Glomerular visceral epithelial cell (primary cell): ENCODE measurements around the gene SND1.

Experiments used
- DNase-seq: peaks from one replicate; pipeline ENCODE4 v3.0.0-alpha.2; 2016; ENCODE audit errors: extremely low spot score

Gene SND1

GRCh38 chr7:128069373-128070364 is 417.7 kb downstream of the SND1 start:
- DNase-seq, result no peak

- no peak for DNase-seq
These were observed 419.4 kb downstream of the SND1 start for GRCh38 chr7:128071376-128071775.

GRCh38 chr7:128071801-128072200 is 419.8 kb downstream of the SND1 start:
- DNase-seq, result no peak

GRCh38 chr7:128073671-128074310 is 421.8 kb downstream of the SND1 start:
- DNase-seq, result no peak

- DNase-seq, result no peak
These were observed 422.3 kb downstream of the SND1 start for GRCh38 chr7:128074336-128074735.

GRCh38 chr7:128074736-128075135 is 422.7 kb downstream of the SND1 start:
- no peak for DNase-seq

- no peak for DNase-seq
These were observed 423.5 kb downstream of the SND1 start for GRCh38 chr7:128075242-128076095.

- no peak for DNase-seq
These were observed 424.3 kb downstream of the SND1 start for GRCh38 chr7:128076196-128076795.

GRCh38 chr7:128076796-128077271 is 424.8 kb downstream of the SND1 start:
- no peak for DNase-seq

- DNase-seq, result no peak
These were observed 426.3 kb downstream of the SND1 start for GRCh38 chr7:128078309-128078708.

- no peak for DNase-seq
These were observed 428.2 kb downstream of the SND1 start for GRCh38 chr7:128080169-128080568.

GRCh38 chr7:128081351-128081750 is 429.4 kb downstream of the SND1 start:
- no peak for DNase-seq

- no peak for DNase-seq
These were observed 429.8 kb downstream of the SND1 start for GRCh38 chr7:128081808-128082207.

- DNase-seq, result no peak
These were observed 430.4 kb downstream of the SND1 start for GRCh38 chr7:128082431-128082830.

GRCh38 chr7:128084896-128085608 is 433.1 kb downstream of the SND1 start:
- no peak for DNase-seq

- no peak for DNase-seq
These were observed 438.5 kb downstream of the SND1 start for GRCh38 chr7:128090492-128090891.

GRCh38 chr7:128091106-128091505 is 439.1 kb downstream of the SND1 start:
- DNase-seq, result no peak

- DNase-seq, result no peak
These were observed 440.2 kb downstream of the SND1 start for GRCh38 chr7:128092221-128092620.

- no peak for DNase-seq
These were observed 441.9 kb downstream of the SND1 start for GRCh38 chr7:128093614-128094570.

- no peak for DNase-seq
These were observed 442.7 kb downstream of the SND1 start for GRCh38 chr7:128094686-128095085.
